Kidney (tissue), 14 donors: ENCODE data around the gene RAD51B. TPM values are rescaled to one million over a fixed set of nuclear protein-coding genes. Genes with fewer than 3 reads are reported as not detected.

ENCODE experiments used
- DNase-seq, 5 donors: peaks; one replicate each; pipeline ENCODE4 v3.0.0-alpha.2; 2013 to 2020
- FAIRE-seq: peaks from 2 replicates; lab custom pipeline; 2012; peaks lifted over from hg19 to GRCh38; lab: Jason Lieb, UNC
- H3K27ac ChIP-seq, 2 donors: one replicate each; pipeline ENCODE4 v1.7.0; 2013; ENCODE audit warnings: low read depth in 2 of 2, low read length in 2 of 2, inconsistent platforms in 1 of 2
- H3K27me3 ChIP-seq: one replicate; pipeline ENCODE4 v1.7.1; 2013; ENCODE audit warnings: low read length, inconsistent platforms; ENCODE audit not compliant: control insufficient read depth, insufficient read depth
- H3K36me3 ChIP-seq, 3 donors: one replicate each; pipeline versions ENCODE4 v1.7.0 to v1.7.1; 2013; ENCODE audit warnings: low read length in 3 of 3, control low read depth in 1 of 3, inconsistent platforms in 1 of 3; ENCODE audit not compliant: insufficient read depth in 3 of 3, control insufficient read depth in 2 of 3
- H3K4me1 ChIP-seq, 3 donors: one replicate each; pipeline versions ENCODE4 v1.7.0 to v1.7.1; 2013; ENCODE audit warnings: low read length in 3 of 3, inconsistent platforms in 1 of 3, low read depth in 1 of 3; ENCODE audit not compliant: control insufficient read depth in 2 of 3, insufficient read depth in 2 of 3
- H3K4me3 ChIP-seq, 3 donors: one replicate each; pipeline versions ENCODE4 v1.7.0 to v1.8.1; 2013; ENCODE audit warnings: low read length in 3 of 3, control low read depth in 1 of 3, inconsistent platforms in 1 of 3
- H3K9ac ChIP-seq, 3 donors: one replicate each; pipeline versions ENCODE4 v1.7.0 to v1.7.1; 2013; ENCODE audit warnings: low read length in 3 of 3, control low read depth in 1 of 3, inconsistent platforms in 1 of 3
- H3K9me3 ChIP-seq, 3 donors: one replicate each; pipeline versions ENCODE4 v1.7.0 to v1.7.1; 2013; ENCODE audit warnings: low read length in 3 of 3, control low read depth in 1 of 3, inconsistent platforms in 1 of 3; ENCODE audit not compliant: control insufficient read depth in 2 of 3, insufficient read depth in 1 of 3
- CTCF ChIP-seq: IDR thresholded peaks from 3 replicates; pipeline ENCODE4 v1.5.1; 2012; ENCODE audit warnings: mild to moderate bottlenecking, moderate library complexity, borderline replicate concordance; ENCODE audit not compliant: insufficient read depth; ENCODE audit errors: extremely low read depth
- intact Hi-C: fragments of 100-400 bp; cut with DNase I; formaldehyde crosslinking; loops from one replicate; pipeline ENCODE4 v1.11.1; 2022
- polyA plus RNA-seq: library from polyadenylated mRNA; stranded (reverse); fragments of 350-450 nt; fragmentation: Illumina TruSeq; extraction: RNeasy Lipid Tissue Mini Kit (QIAGEN cat#74804); gene quantifications from one replicate; pipeline ENCODE4 v1.2.3, GENCODE V29; 2014; ENCODE audit warnings: low read depth, low replicate concordance; ENCODE audit not compliant: insufficient read depth
- total RNA-seq: library from RNA; stranded (reverse); fragmentation: NEBNext Ultra II Directional; extraction: Animal tissue kit (Norgen Biotek cat#: 25700); gene quantifications from one replicate; pipeline ENCODE4 v1.2.1, GENCODE V29; 2021
- donor health status: control.
- donor health status: control.
- donor health status: control.
- donor health status: control.
- donor health status: control.
- donor health status: DM: yes; HTN: yes; CAD: no.
- donor health status: Normal renal cell carcinoma (clear cell type).

Gene RAD51B
- total and polyA plus RNA-seq, 2 donors from 2014 or later = 6.9 to 18.0 TPM

- H3K9ac ChIP-seq = peak overlapping the region in 1 of 3 donors; percentile 36
- peaks cover 26 to 74% (median 39%) of the 10 kb centered on the region in 3 donors for H3K4me1 ChIP-seq
- H3K27me3 ChIP-seq = no peaks in the 10 kb centered on the region
- intact Hi-C loops = no loop called here
- TF ChIP-seq CTCF = no peak
- H3K4me3 ChIP-seq = no peak overlapping the region
- H3K36me3 ChIP-seq = no peaks in the 10 kb centered on the region
- peak overlapping the region in 1 of 2 donors; percentile 38 for H3K27ac ChIP-seq
- no peaks in the 10 kb centered on the region for H3K9me3 ChIP-seq
- peak; percentile 26 to 75 (median 38) for DNase-seq
- no peak for FAIRE-seq
Measured at GRCh38 chr14:68522510-68523325, 703.1 kb downstream of the RAD51B start.

GRCh38 chr14:68523326-68523610 is 703.7 kb downstream of the RAD51B start:
- Histone ChIP-seq H3K36me3 (no peaks in the 10 kb centered on the region), H3K9ac (no peak overlapping the region), H3K9me3 (no peaks in the 10 kb centered on the region), H3K4me3 (no peak overlapping the region), H3K4me1 (peaks cover 26 to 73% (median 42%) of the 10 kb centered on the region in 3 donors), H3K27me3 (no peaks in the 10 kb centered on the region), H3K27ac (peak overlapping the region in 1 of 2 donors; percentile 38)
- no peak for FAIRE-seq
- TF ChIP-seq CTCF = no peak
- DNase-seq = no peak
- intact Hi-C loops = no loop called here

- H3K4me3 ChIP-seq = no peak overlapping the region
- H3K36me3 ChIP-seq = no peaks in the 10 kb centered on the region
- peak overlapping the region in 1 of 2 donors; percentile 39 for H3K27ac ChIP-seq
- no peaks in the 10 kb centered on the region for H3K27me3 ChIP-seq
- H3K9ac ChIP-seq = no peak overlapping the region
- no peak for FAIRE-seq
- TF ChIP-seq CTCF = peak; percentile 34
- intact Hi-C loops = no loop called here
- peak in 3 of 5 donors; percentile 43 to 55 (median 46) for DNase-seq
- peaks cover 23 to 70% (median 41%) of the 10 kb centered on the region in 3 donors for H3K4me1 ChIP-seq
- no peaks in the 10 kb centered on the region for H3K9me3 ChIP-seq
Measured at GRCh38 chr14:68523989-68524725, 704.6 kb downstream of the RAD51B start.
